Central memory CD8-positive, alpha-beta T cell (primary cell): ENCODE results near the gene PRICKLE4.

Source experiments
- ATAC-seq: fragments of 150-1000 bp; cut with Tn5 transposase; replicated peaks from 2 replicates; pipeline ENCODE4 v1.10.0; 2022; ENCODE audit warnings: mild to moderate bottlenecking, moderate FRiP score, moderate number of reproducible peaks; ENCODE audit not compliant: poor library complexity, severe bottlenecking; ENCODE audit errors: extremely low read depth
- DNase-seq, 2 donors: peaks; one replicate each; pipeline ENCODE4 v3.0.0; 2021; ENCODE audit warnings: low spot score in 2 of 2
- H3K27ac Mint-ChIP-seq: one replicate; pipeline ENCODE4 v1.8.0; 2022; ENCODE audit warnings: low read depth, mild to moderate bottlenecking, moderate library complexity, mixed read lengths
- H3K27me3 Mint-ChIP-seq: one replicate; pipeline ENCODE4 v1.8.0; 2022; ENCODE audit warnings: mixed read lengths
- H3K36me3 Mint-ChIP-seq: one replicate; pipeline ENCODE4 v1.8.0; 2022; ENCODE audit warnings: mild to moderate bottlenecking, moderate library complexity, mixed read lengths; ENCODE audit not compliant: insufficient read depth
- H3K4me1 Mint-ChIP-seq: one replicate; pipeline ENCODE4 v1.8.0; 2022; ENCODE audit warnings: mixed read lengths
- H3K4me3 Mint-ChIP-seq: one replicate; pipeline ENCODE4 v1.8.0; 2022; ENCODE audit warnings: mild to moderate bottlenecking, moderate library complexity, mixed read lengths
- H3K9me3 Mint-ChIP-seq: one replicate; pipeline ENCODE4 v1.8.0; 2022; ENCODE audit warnings: mixed read lengths

Gene PRICKLE4

DNA sequence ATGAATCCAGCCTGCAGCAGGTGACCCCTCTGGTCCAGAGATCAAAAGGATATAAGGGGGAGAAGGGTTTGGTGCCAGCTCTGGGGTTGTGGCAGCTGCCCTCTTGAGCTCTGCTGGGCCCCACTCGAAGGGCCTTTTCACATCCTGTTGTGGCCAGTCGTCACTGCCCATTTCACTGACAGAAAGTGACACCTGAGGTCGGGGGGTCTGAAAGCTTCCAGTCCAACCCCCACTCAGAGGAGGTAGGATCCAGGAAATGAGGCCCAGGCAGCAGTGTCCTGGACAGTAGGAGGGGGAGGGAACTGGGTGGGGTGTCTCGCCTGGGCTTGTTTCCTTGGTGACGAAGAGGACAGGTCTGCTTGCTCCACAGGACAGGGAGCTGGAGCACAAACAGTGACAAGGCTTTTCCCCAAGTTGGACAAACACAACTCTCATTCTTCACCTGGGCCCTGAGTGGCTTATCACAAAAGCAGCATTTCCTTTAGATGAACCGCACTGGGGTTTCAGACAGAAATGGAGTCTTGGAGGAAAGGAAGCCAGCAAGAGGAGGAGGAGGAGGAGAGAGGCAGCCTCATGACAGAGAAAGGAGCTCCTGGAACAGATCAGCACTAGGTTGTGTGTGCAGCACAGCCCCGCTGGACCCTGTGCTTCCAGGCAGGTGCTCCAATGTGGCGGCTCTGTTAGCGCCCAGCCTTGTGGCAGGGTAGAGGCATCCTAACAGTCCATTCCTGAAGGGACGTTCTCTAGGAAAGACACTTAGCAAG lies 11.9 kb upstream of the PRICKLE4 start:
- H3K36me3 Mint-ChIP-seq = peaks cover 8% of the 10 kb centered on the region
- H3K4me1 Mint-ChIP-seq = no peaks in the 10 kb centered on the region
- H3K4me3 Mint-ChIP-seq = no peak overlapping the region
- ATAC-seq (no peak), DNase-seq (no peak)
- H3K27ac Mint-ChIP-seq = no peak overlapping the region
- H3K27me3 Mint-ChIP-seq = no peaks in the 10 kb centered on the region
- no peaks in the 10 kb centered on the region for H3K9me3 Mint-ChIP-seq

DNA sequence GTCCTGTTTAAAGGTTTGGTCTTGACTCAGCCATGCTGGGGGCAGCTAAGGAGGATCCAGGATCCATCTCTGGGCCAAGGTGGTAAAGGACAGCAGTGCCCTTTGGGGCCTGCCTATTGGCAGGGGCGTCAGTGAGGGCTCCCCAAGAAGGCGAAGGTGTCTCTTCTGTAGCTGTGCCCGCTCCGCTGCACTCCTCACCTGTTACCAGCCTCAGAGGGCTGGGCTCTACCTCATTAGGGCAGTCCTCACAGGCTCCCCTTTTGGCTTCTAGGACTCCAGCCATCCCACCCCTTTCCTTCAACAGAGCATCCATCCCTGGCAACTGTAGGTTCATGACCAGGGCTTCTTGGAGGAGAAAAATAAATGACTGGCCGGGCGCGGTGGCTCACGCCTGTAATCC lies 11.2 kb upstream of the PRICKLE4 start:
- Mint-ChIP-seq H3K4me1 (no peaks in the 10 kb centered on the region), H3K27ac (no peak overlapping the region), H3K36me3 (peaks cover 9% of the 10 kb centered on the region), H3K4me3 (no peak overlapping the region), H3K27me3 (no peaks in the 10 kb centered on the region), H3K9me3 (no peaks in the 10 kb centered on the region)
- DNase-seq (no peak), ATAC-seq (no peak)

DNA sequence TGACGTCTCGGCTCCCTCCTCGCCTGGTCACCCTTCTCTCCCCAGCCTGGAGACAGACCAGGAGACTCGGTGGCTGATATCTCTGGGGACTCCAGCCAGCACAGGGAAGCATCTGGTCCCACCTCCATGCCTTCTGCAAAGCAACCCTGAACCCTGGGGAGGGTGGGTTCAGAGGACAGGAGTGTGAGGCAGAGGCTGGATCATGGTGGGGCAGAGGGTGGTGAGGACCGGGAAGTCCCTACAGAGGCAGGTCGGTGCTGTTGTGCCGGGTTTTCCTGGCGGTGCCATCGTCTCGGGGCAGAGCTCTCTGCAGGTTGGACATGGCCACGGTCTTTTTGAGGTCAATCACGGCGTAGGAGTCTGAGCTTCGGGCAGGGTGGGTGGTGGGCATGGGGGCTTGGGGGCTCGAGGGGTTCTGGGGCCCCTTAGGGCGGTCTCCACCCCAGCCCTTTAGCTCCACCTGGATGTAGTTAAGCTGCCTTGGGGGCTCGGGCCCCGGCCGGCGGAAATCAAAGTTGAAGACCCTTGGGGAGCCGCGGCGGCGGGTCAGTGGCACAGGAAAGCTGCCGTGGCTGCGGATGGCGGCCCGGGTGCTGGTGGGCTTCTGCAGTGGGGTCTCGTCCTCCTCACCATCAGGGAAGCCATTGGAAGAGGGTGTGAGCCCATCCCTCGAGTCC lies 10.1 kb upstream of the PRICKLE4 start:
- ATAC-seq = no peak
- peaks cover 9% of the 10 kb centered on the region for H3K36me3 Mint-ChIP-seq
- no peak for DNase-seq

DNA sequence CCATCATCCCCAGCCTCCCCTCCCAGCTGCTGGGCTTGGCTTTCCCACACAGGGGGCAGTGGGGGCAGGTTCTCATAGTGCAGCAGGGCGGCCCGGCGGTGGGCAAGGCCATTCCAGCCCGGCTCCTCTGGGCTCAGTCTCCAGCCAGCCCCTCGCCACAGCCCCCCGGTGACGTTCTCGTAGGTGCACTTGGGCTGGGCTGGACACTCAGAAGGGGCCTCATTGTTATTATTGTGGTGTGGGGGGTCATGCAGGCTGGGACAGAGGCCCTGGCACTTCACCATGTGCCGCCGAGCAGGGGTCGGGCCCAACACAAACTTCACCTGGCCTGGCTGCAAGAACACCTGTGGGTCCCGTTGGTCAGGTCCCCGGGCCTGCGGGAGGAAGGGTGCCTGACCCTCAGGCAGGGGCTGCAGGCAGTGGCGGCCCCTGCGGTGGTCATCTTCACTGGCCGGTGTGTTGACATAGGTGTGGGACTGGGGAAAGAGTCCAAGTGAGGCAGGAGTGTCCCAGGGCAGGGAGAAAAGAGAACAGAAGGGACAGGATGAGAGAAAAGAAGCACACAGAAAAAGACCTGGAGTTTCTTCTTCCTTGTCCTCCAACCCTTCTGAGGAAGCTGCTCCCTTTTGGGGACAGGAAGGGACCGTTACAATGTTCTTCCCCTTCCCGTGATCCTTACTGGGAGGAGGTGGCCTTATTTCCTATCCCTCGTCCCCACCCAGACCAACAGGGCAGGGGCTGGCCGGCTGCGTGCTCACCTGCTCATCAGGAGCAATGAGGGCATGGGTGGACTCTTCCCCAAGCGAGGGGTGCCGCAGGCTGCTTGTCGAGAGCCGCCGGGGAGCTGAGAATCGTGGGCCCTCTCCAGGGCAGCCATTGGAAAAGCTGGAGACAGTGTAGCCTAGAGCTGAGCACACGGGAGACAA lies 9.3 kb upstream of the PRICKLE4 start:
- no peak overlapping the region for H3K4me3 Mint-ChIP-seq
- H3K27ac Mint-ChIP-seq = no peak overlapping the region
- no peaks in the 10 kb centered on the region for H3K9me3 Mint-ChIP-seq
- H3K27me3 Mint-ChIP-seq = no peaks in the 10 kb centered on the region
- H3K4me1 Mint-ChIP-seq = no peaks in the 10 kb centered on the region
- peaks cover 9% of the 10 kb centered on the region for H3K36me3 Mint-ChIP-seq
- ATAC-seq = no peak
- no peak for DNase-seq

More for the DNA sequence above, 10.1 kb upstream of the PRICKLE4 start:
- Mint-ChIP-seq H3K27me3 (no peaks in the 10 kb centered on the region), H3K4me3 (no peak overlapping the region), H3K4me1 (no peaks in the 10 kb centered on the region), H3K9me3 (no peaks in the 10 kb centered on the region), H3K27ac (no peak overlapping the region)

DNA sequence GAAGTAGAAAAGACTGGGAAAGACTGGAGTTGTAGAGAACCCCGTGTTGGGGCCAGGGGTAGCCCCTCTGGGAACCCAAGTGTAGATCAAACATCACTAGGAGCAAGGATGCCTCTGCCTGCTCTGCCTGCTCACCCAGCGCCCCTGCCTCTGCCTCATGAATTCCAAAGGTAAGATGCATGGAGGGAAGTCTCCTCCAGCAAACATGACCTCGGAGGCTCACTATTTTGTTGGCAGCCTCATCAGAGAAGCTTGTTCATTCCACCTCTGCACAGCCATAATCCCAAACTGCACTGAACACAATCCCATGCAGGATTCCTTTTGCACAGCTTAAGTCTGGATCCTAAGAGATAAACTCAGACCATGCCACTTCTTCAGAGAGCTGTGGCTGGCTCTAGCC lies 5.7 kb upstream of the PRICKLE4 start:
- Mint-ChIP-seq H3K4me1 (peaks cover 11% of the 10 kb centered on the region), H3K4me3 (no peak overlapping the region), H3K27me3 (no peaks in the 10 kb centered on the region), H3K9me3 (no peaks in the 10 kb centered on the region), H3K36me3 (peaks cover 12% of the 10 kb centered on the region), H3K27ac (no peak overlapping the region)
- no peak for ATAC-seq
- DNase-seq = no peak

DNA sequence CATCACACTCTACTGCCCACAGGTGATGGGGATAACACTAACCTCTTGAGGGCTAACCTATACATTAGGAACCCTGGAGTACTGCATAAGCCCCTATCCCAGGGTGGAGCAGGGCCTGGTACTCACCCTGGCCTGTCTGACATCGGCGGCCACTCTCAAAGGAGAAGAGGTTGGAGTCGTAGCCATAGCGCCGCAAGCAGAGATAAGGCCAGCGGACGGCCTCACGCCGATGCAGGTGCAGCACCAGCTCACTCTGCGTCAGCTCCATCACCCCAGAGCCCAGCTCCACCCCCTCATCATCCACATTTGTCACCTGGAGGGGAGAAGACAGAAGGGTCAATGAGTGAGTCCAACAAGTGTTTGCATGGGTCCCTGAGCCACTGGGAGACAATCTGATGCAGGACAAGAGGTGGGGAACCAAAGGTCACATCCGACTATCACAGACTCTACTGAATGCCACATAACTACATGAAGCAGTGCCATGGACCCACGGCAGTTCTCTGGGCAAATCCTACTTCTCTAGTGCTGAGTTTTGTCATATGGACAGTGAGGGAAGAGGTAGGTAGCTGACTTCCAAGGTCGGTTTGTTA lies 5.2 kb upstream of the PRICKLE4 start:
- DNase-seq (no peak), ATAC-seq (no peak)
- Mint-ChIP-seq H3K4me3 (no peak overlapping the region), H3K27ac (no peak overlapping the region), H3K36me3 (peaks cover 11% of the 10 kb centered on the region), H3K4me1 (peaks cover 15% of the 10 kb centered on the region), H3K27me3 (no peaks in the 10 kb centered on the region), H3K9me3 (no peaks in the 10 kb centered on the region)

DNA sequence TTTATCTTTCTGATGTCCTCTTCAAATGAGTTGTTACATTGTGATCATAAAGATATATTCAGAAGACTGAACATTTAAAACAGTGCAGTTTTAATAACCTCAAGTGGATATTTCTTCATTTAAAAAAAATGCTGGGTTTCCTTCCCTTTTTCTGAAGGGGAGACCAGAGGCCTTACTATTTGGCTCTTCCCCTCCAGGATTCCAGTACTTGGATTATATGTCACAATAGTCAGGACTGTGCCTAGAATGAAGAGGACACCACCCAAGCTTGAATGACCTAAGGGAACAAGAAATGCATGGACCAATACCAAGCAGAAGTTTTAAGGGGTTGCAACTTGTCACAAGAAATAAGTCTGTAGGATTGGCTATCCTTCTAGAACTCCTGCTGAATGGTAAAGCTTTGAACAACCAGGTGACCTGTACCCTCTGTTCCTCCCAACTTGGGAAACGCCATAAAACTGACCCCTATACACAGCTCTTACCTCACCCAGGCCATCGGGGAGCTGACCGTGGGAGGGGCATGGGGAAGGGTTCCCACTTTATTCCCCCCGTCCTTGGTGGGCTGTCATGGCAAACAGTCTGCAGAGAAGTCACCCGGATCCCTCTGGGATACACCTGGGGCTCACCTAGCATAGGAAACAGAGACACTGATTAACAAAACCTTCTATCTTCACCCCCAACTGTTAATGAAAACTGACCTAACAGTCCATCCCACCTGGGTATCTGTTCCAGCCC lies 2.9 kb upstream of the PRICKLE4 start:
- Mint-ChIP-seq H3K4me1 (peaks cover 21% of the 10 kb centered on the region), H3K27ac (no peak overlapping the region), H3K36me3 (peaks cover 6% of the 10 kb centered on the region), H3K4me3 (peak overlapping the region; percentile 90), H3K9me3 (no peaks in the 10 kb centered on the region), H3K27me3 (no peaks in the 10 kb centered on the region)
- ATAC-seq (no peak), DNase-seq (no peak)

DNA sequence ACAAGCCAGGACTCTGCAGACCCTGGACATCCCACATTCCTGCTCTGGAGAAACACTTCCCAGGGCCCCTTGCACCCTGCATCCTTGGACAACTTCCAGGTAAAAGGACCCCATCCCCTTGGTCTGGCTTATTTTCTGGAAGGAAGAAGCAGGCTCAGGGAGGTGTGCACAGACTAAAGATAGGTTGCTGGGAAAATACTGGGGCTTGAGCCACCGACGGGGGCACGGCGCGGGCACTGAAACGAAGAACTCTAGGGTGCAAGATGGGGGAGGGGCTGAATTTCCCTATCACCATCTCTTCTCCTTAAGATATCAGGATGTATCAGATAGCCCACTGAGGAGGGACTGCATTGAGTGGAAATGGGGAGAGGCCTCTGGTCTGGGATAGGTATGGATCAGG lies 1.7 kb upstream of the PRICKLE4 start:
- Mint-ChIP-seq H3K36me3 (peaks cover 6% of the 10 kb centered on the region), H3K27ac (peak overlapping the region; percentile 81), H3K4me3 (peak overlapping the region; percentile 90), H3K27me3 (no peaks in the 10 kb centered on the region), H3K4me1 (peaks cover 21% of the 10 kb centered on the region), H3K9me3 (no peaks in the 10 kb centered on the region)
- no peak for ATAC-seq
- no peak for DNase-seq

DNA sequence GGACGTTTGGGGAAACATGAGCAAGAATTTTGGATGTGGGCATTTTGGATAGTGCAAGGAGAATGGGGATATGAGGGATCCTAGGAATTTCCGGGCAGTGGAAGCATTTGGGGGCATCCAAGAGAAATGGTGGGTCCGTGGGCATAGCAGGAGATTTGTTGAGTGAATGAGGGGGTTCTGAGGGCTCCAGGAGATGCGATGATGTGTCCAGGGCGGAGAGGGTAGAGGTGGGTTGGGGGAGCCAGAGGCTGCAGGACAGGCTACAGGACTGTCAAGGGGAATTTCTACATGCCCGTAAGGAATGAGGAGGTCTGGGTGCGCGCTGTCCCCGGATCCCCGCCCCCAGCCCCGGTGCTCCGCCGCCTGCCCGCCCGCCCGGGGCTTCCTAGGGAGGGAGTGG lies 1.2 kb upstream of the PRICKLE4 start:
- peak; percentile 1 for ATAC-seq
- Mint-ChIP-seq H3K36me3 (peaks cover 5% of the 10 kb centered on the region), H3K4me3 (peak overlapping the region; percentile 90), H3K4me1 (peaks cover 21% of the 10 kb centered on the region), H3K27me3 (no peaks in the 10 kb centered on the region), H3K9me3 (no peaks in the 10 kb centered on the region), H3K27ac (peak overlapping the region; percentile 81)
- DNase-seq = no peak

DNA sequence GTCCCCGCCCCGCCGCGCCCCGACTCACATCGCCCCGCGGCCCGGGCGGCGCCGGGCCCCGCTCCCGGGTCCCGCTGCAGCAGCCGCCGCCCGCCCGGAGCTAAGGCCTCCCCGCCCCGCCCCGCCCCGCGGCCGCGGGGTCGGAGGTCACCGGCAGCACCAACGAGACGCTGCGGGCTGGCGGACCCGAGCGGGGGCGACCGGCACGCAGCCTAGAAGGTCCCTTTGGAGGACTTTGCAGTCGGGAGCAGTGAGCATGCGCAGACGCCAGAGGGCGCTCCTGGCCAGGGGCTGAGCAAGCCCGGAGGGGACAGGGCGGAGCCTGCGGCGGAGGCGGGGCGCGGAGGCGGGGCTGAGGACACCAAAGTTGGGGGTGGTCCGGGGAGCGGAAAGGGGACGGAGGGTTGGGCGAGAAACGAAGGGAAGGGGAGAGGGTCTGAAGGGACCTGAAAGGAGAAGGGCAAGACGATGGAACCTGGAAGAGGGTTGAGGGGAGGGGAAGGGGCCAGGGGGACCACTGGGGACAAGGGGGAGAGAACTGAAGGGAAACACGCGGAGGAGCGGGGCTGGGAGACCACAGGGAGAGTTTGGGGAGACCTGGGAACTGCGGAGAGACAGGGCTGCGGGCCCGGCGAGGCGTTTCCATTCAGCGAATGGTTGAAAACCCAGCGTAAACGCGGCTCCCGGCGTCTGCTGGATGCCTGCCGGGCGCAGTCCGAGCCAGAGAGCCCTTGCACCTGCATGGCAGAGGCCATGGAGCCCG lies 613 bp upstream of the PRICKLE4 start, which contains the start of gene FRS3:
TSS of gene FRS3 (minus strand) at position 113 of the 763 bp plus-strand sequence. CDS start 2,913 bp downstream, outside the sequence.
- ATAC-seq (peak; percentile 98), DNase-seq (peak; percentile 97 to 99)

DNA sequence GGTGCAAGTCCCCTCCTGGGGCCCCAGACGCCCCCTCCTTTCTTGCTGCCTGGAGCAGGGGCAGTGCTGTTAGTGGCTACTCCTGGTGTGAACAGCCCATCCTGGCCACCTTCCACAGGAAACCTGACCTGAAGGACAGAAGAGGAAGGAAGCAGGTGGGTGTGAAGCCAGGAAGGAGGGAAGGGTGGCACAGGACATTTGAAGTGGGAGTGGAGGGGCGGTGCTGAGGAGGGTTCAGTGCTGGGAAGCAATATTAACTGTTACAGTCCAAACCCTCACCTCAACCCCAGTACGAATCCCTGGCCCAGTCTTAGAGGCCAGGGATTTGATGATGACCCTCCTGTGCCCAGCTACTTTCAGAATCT lies 766 bp downstream of the PRICKLE4 start:
- ATAC-seq (no peak), DNase-seq (no peak)
- Mint-ChIP-seq H3K36me3 (peaks cover 6% of the 10 kb centered on the region), H3K4me1 (peaks cover 21% of the 10 kb centered on the region), H3K27me3 (no peaks in the 10 kb centered on the region), H3K27ac (no peak overlapping the region), H3K9me3 (no peaks in the 10 kb centered on the region), H3K4me3 (peak overlapping the region; percentile 70)

More for the DNA sequence above, 613 bp upstream of the PRICKLE4 start, which contains the start of gene FRS3:
- Mint-ChIP-seq H3K27ac (peak within 1 kb of the TSS; percentile 81), H3K4me1 (peaks cover 21% of the 10 kb centered on the region), H3K36me3 (peaks cover 5% of the 10 kb centered on the region), H3K27me3 (no peaks in the 10 kb centered on the region), H3K9me3 (no peaks in the 10 kb centered on the region), H3K4me3 (peak within 1 kb of the TSS; percentile 90)
